NCI-H446 (cell line): ENCODE data around the gene AMOT.

Source experiments
- DNase-seq, 2 experiments: peaks; one replicate each; lab custom pipeline; 2025; lab: John Stamatoyannopoulos, UW

Gene AMOT

GRCh38 chrX:112738347-112739033 is 102.1 kb downstream of the AMOT start:
- DNase-seq: no peak

GRCh38 chrX:112736310-112736709 is 104.3 kb downstream of the AMOT start:
- no peak for DNase-seq

DNA sequence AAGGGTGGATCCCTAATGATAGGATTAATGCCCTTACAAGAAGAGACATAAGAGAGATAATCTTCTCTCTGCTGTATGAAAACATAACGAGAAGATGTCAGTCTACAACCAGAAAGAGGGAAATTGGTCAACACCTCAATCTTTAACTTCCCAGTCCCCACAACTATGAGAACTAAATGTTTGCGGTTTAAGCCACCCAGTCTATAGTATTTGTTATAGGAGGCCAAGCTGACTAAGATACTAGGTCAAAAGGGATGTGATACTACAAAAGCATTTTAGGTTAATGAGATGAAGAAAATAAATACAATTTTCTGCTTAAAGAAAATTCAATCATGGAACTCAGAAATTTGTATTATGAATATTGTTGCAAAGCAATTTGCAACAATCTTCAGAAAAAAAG is 105.5 kb downstream of the AMOT start:
- DNase-seq: no peak

- DNase-seq: no peak
Observed at GRCh38 chrX:112734290-112734689, 106.3 kb downstream of the AMOT start.

- no peak for DNase-seq
Observed at GRCh38 chrX:112731793-112732192, 108.8 kb downstream of the AMOT start.
